SK-N-SH (cell line): ENCODE results near the gene PRR9. TPM values are rescaled to one million over a fixed set of nuclear protein-coding genes. Genes with fewer than 3 reads are reported as not detected.

ENCODE experiments used
- CTCF ChIA-PET: fragments of 300-600, 350-600 bp; formaldehyde crosslinking; extraction: SDS; loops from one replicate; lab custom pipeline; 2021; lab: Yijun Ruan, JAX
- POLR2A ChIA-PET: fragments of 350-600 bp; sonication (Branson Sonifier 250); formaldehyde crosslinking; extraction: SDS; loops from one replicate; lab custom pipeline; 2020; ENCODE audit warnings: antibody characterized with exemption, inconsistent platforms; lab: Yijun Ruan, JAX
- DNase-seq: peaks from one replicate; pipeline ENCODE4 v3.0.0; 2012
- H2AFZ ChIP-seq: fragments of 200-600 bp; sonication (generic); 2 replicates; pipeline ENCODE4 v1.8.1; 2016; ENCODE audit warnings: antibody characterized with exemption, mild to moderate bottlenecking, low read depth
- H3F3A ChIP-seq: fragments of 200-600 bp; sonication (generic); replicated peaks from 2 replicates; pipeline ENCODE3; 2016; ENCODE audit warnings: antibody characterized with exemption, mild to moderate bottlenecking; ENCODE audit not compliant: insufficient read depth
- H3K27ac ChIP-seq, 2 experiments: fragments of 200-500 bp in 1 of 2; fragments of 200-600 bp in 1 of 2; sonication (Bioruptor generic) in 1 of 2; sonication (generic), shearing (Covaris generic) in 1 of 2; 2 replicates each; pipeline versions ENCODE4 v1.5.1 to v1.6.1; 2014 to 2016; ENCODE audit warnings: low read depth in 2 of 2, inconsistent platforms in 1 of 2, low read length in 1 of 2, mild to moderate bottlenecking in 1 of 2, mixed read lengths in 1 of 2
- H3K27me3 ChIP-seq: fragments of 200-600 bp; sonication (generic), shearing (Covaris generic); 2 replicates; pipeline ENCODE4 v1.6.1; 2016; ENCODE audit warnings: mixed run types; ENCODE audit not compliant: insufficient read depth
- H3K36me3 ChIP-seq, 2 experiments: fragments of 200-500 bp in 1 of 2; fragments of 200-600 bp in 1 of 2; sonication (Bioruptor generic) in 1 of 2; sonication (generic) in 1 of 2; replicated peaks in 1 of 2; 2 replicates each; pipeline versions ENCODE3 to v1.5.1; 2014 to 2016; ENCODE audit warnings: low read length in 1 of 2, mild to moderate bottlenecking in 1 of 2; ENCODE audit not compliant: insufficient read depth in 2 of 2, control insufficient read depth in 1 of 2
- H3K4me1 ChIP-seq, 2 experiments: fragments of 200-500 bp in 1 of 2; fragments of 200-600 bp in 1 of 2; sonication (Bioruptor generic) in 1 of 2; sonication (generic), shearing (Covaris generic) in 1 of 2; 2 replicates each; pipeline versions ENCODE4 v1.5.1 to v1.6.1; 2014 to 2016; ENCODE audit warnings: low read depth in 1 of 2, low read length in 1 of 2, mixed run types in 1 of 2; ENCODE audit not compliant: insufficient read depth in 2 of 2, control insufficient read depth in 1 of 2
- H3K4me2 ChIP-seq: fragments of 200-600 bp; sonication (generic), shearing (Covaris generic); 2 replicates; pipeline ENCODE4 v1.6.1; 2017; ENCODE audit warnings: mixed run types
- H3K4me3 ChIP-seq, 2 experiments: fragments of 200-500 bp in 1 of 2; fragments of 200-600 bp in 1 of 2; sonication (Bioruptor generic) in 1 of 2; sonication (generic), shearing (Covaris generic) in 1 of 2; 2 replicates each; pipeline versions ENCODE4 v1.5.1 to v1.8.1; 2014 to 2016; ENCODE audit warnings: low read depth in 2 of 2, inconsistent platforms in 1 of 2, low read length in 1 of 2, mild to moderate bottlenecking in 1 of 2, mixed read lengths in 1 of 2, moderate library complexity in 1 of 2
- H3K79me2 ChIP-seq: fragments of 200-600 bp; sonication (generic); 2 replicates; pipeline ENCODE4 v1.8.1; 2017; ENCODE audit warnings: mild to moderate bottlenecking; ENCODE audit not compliant: insufficient read depth
- H3K9ac ChIP-seq: fragments of 200-600 bp; sonication (generic); 2 replicates; pipeline ENCODE4 v1.6.1; 2017; ENCODE audit warnings: mixed run types
- H3K9me2 ChIP-seq: fragments of 200-600 bp; sonication (generic); 2 replicates; pipeline ENCODE4 v1.6.1; 2017; ENCODE audit warnings: mixed run types
- H3K9me3 ChIP-seq: fragments of 200-600 bp; sonication (generic); 2 replicates; pipeline ENCODE4 v1.6.1; 2017; ENCODE audit warnings: mixed run types, mild to moderate bottlenecking, moderate library complexity
- H4K20me1 ChIP-seq: fragments of 200-600 bp; sonication (generic); 2 replicates; pipeline ENCODE4 v1.6.1; 2017; ENCODE audit warnings: mild to moderate bottlenecking, mixed run types; ENCODE audit not compliant: insufficient read depth
- CHD2 ChIP-seq: fragments of 150-350 bp; IDR thresholded peaks from 2 replicates; pipeline ENCODE4 v1.6.1; 2018; ENCODE audit warnings: low read length; ENCODE audit not compliant: partially characterized antibody
- EP300 ChIP-seq, 2 experiments: IDR thresholded peaks; 2 replicates each; pipeline versions ENCODE4 v1.4.0 to v1.6.1; 2012; ENCODE audit warnings: borderline replicate concordance in 1 of 2, low read depth in 1 of 2, low read length in 1 of 2
- FOSL2 ChIP-seq: IDR thresholded peaks from 2 replicates; pipeline ENCODE4 v1.4.0; 2012; ENCODE audit warnings: low read depth, mild to moderate bottlenecking, moderate library complexity, borderline replicate concordance
- FOXJ3 ChIP-seq: sonication (generic); formaldehyde crosslinking; IDR thresholded peaks from 2 replicates; pipeline ENCODE4 v1.5.1; 2020; ENCODE audit warnings: mild to moderate bottlenecking, missing genetic modification reagents
- FOXM1 ChIP-seq: IDR thresholded peaks from 2 replicates; pipeline ENCODE4 v1.4.0; 2012; ENCODE audit warnings: low read depth, mild to moderate bottlenecking
- JUND ChIP-seq: IDR thresholded peaks from 2 replicates; pipeline ENCODE4 v1.4.0; 2012
- MXI1 ChIP-seq: IDR thresholded peaks from 2 replicates; pipeline ENCODE4 v1.6.1; 2012; ENCODE audit warnings: mild to moderate bottlenecking, low read depth, low read length, improper control_type of control experiment
- NRF1 ChIP-seq: IDR thresholded peaks from 2 replicates; pipeline ENCODE4 v1.6.1; 2012; ENCODE audit warnings: low read depth, mild to moderate bottlenecking, low read length
- POLR2AphosphoS5 ChIP-seq: IDR thresholded peaks from 2 replicates; pipeline ENCODE4 v1.6.1; 2012; ENCODE audit warnings: low read depth, low read length
- SMC3 ChIP-seq: IDR thresholded peaks from 2 replicates; pipeline ENCODE4 v1.6.1; 2012; ENCODE audit warnings: low read depth, low read length, improper control_type of control experiment
- TAF1 ChIP-seq: IDR thresholded peaks from 2 replicates; pipeline ENCODE4 v1.6.1; 2012; ENCODE audit warnings: low read depth, mild to moderate bottlenecking, low read length, moderate library complexity, borderline replicate concordance
- TCF12 ChIP-seq: IDR thresholded peaks from 2 replicates; pipeline ENCODE4 v1.4.0; 2012
- YY1 ChIP-seq: IDR thresholded peaks from 2 replicates; pipeline ENCODE4 v1.4.0; 2012; ENCODE audit warnings: low read depth, mild to moderate bottlenecking
- WGBS: methylation state at CpG from one replicate; pipeline ENCODE4 v1.1.6; 2017; ENCODE audit warnings: low lambda C conversion rate; 5-methylcytosine and 5-hydroxymethylcytosine counted together
- polyA plus RNA-seq, 3 experiments: library from polyadenylated mRNA; depleted of rRNA; stranded (reverse); fragments of >200 nt; gene quantifications; 2 replicates each; pipeline ENCODE4 v1.2.3, GENCODE V29; 2012
- TF ChIP-seq, protein P1 (sequence below): fragments of 150-350 bp; IDR thresholded peaks from 2 replicates; pipeline ENCODE4 v1.6.1; 2016; ENCODE audit warnings: mild to moderate bottlenecking, low read depth, low read length
- TF ChIP-seq, protein P2 (sequence below): IDR thresholded peaks from 2 replicates; pipeline ENCODE4 v1.4.0; 2012; ENCODE audit warnings: low read depth
- TF ChIP-seq, protein P3 (sequence below): IDR thresholded peaks from 2 replicates; pipeline ENCODE4; 2012
- TF ChIP-seq, protein P4 (sequence below): IDR thresholded peaks from 2 replicates; pipeline ENCODE4 v1.4.0; 2012; ENCODE audit warnings: low read depth, borderline replicate concordance

The PRR9 gene
- polyA plus RNA-seq, 1 of the 3 experiments (the other 2 are of a cell fraction): not detected

DNA sequence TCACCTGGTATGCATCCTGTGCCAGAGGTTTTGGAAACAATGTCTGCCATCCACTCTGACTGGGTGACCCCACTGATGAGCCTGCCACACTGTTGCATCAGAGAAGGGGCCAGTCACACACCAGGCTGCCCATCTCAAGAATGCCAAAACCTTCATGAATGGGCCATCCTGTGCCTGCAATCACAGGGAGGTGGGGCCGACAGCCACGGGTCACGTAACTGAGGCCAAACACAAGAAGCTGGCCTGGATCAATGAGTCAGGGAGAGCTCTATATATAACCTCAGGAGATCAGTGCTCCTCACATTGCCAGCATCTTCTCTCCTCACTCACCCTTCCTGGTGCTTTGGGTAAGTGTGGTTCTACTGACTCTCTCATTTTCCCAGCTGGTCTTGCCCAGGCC, 42.0 kb downstream of the PRR9 start, which contains the start of gene LORICRIN:
TSS of gene LORICRIN (plus strand) at position 301 of the 400 bp plus-strand sequence. CDS start 1,263 bp downstream, outside the sequence.
- ChIA-PET POLR2A (no interaction called here), CTCF (no interaction called here)
- H3K36me3 ChIP-seq: no peaks in the 10 kb centered on the region
- no peak within 1 kb of the TSS for H2AFZ ChIP-seq
- no peaks in the 10 kb centered on the region for H3K9me2 ChIP-seq
- H3K27ac ChIP-seq: no peak within 1 kb of the TSS
- H4K20me1 ChIP-seq: no peaks in the 10 kb centered on the region
- H3K9ac ChIP-seq: no peak within 1 kb of the TSS
- H3K27me3 ChIP-seq: peaks cover 52% of the 10 kb centered on the region
- no peak for DNase-seq
- no peaks in the 10 kb centered on the region; a peak in 1 of 4 replicates for H3K4me1 ChIP-seq
- 11% methylated on average over 3 of the region's 3 CpGs for WGBS
- H3F3A ChIP-seq: no peaks in the 10 kb centered on the region
- peak within 1 kb of the TSS; percentile 80; the same call in 1 of the 2 replicates for H3K4me2 ChIP-seq
- H3K4me3 ChIP-seq: no peak within 1 kb of the TSS
- H3K79me2 ChIP-seq: no peaks in the 10 kb centered on the region
- TF ChIP-seq, protein P1, sequence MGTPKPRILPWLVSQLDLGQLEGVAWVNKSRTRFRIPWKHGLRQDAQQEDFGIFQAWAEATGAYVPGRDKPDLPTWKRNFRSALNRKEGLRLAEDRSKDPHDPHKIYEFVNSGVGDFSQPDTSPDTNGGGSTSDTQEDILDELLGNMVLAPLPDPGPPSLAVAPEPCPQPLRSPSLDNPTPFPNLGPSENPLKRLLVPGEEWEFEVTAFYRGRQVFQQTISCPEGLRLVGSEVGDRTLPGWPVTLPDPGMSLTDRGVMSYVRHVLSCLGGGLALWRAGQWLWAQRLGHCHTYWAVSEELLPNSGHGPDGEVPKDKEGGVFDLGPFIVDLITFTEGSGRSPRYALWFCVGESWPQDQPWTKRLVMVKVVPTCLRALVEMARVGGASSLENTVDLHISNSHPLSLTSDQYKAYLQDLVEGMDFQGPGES: no peak
- TF ChIP-seq TCF12 (no peak), NRF1 (no peak), YY1 (no peak), MXI1 (no peak), FOXM1 (no peak), EP300 (IDR thresholded peaks at IDR 0.05; ENCODE audit: borderline replicate concordance in 1 of 2, low read depth in 1 of 2, low read length in 1 of 2) (no peak), JUND (no peak), SMC3 (no peak), FOSL2 (no peak), TAF1 (no peak), CHD2 (no peak), FOXJ3 (CRISPR knock-in tag) (no peak), POLR2AphosphoS5 (no peak)
- TF ChIP-seq, protein P2, sequence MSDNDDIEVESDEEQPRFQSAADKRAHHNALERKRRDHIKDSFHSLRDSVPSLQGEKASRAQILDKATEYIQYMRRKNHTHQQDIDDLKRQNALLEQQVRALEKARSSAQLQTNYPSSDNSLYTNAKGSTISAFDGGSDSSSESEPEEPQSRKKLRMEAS: no peak
- TF ChIP-seq, protein P3, sequence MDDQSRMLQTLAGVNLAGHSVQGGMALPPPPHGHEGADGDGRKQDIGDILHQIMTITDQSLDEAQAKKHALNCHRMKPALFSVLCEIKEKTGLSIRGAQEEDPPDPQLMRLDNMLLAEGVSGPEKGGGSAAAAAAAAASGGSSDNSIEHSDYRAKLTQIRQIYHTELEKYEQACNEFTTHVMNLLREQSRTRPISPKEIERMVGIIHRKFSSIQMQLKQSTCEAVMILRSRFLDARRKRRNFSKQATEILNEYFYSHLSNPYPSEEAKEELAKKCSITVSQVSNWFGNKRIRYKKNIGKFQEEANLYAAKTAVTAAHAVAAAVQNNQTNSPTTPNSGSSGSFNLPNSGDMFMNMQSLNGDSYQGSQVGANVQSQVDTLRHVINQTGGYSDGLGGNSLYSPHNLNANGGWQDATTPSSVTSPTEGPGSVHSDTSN: no peak
- TF ChIP-seq, protein P4, sequence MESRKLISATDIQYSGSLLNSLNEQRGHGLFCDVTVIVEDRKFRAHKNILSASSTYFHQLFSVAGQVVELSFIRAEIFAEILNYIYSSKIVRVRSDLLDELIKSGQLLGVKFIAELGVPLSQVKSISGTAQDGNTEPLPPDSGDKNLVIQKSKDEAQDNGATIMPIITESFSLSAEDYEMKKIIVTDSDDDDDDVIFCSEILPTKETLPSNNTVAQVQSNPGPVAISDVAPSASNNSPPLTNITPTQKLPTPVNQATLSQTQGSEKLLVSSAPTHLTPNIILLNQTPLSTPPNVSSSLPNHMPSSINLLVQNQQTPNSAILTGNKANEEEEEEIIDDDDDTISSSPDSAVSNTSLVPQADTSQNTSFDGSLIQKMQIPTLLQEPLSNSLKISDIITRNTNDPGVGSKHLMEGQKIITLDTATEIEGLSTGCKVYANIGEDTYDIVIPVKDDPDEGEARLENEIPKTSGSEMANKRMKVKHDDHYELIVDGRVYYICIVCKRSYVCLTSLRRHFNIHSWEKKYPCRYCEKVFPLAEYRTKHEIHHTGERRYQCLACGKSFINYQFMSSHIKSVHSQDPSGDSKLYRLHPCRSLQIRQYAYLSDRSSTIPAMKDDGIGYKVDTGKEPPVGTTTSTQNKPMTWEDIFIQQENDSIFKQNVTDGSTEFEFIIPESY: no peak
- TF ChIP-seq, all 33 proteins: peak for 0
- no peaks in the 10 kb centered on the region for H3K9me3 ChIP-seq
